ENCODE data around the gene CALR3. TPM values are rescaled to one million over a fixed set of nuclear protein-coding genes. Genes with fewer than 3 reads are reported as not detected.

Gene CALR3
- total RNA-seq, 1 donor from 2014 or later = not detected

- Histone ChIP-seq H3K4me3 (no peak overlapping the region), H3K27ac (no peak overlapping the region), H3K36me3 (peaks cover 0 to 98% of the 10 kb centered on the region in 2 donors), H3K9me3 (no peaks in the 10 kb centered on the region), H3K27me3 (no peaks in the 10 kb centered on the region), H3K4me1 (no peaks in the 10 kb centered on the region)
- intact Hi-C loops (cut with DNase I) = no loop called here
- no peak for TF ChIP-seq POLR2AphosphoS5 (IDR thresholded peaks at IDR 0.05; ENCODE audit: insufficient read depth in 1 of 2, low read depth in 1 of 2)
- TF ChIP-seq, protein P1, sequence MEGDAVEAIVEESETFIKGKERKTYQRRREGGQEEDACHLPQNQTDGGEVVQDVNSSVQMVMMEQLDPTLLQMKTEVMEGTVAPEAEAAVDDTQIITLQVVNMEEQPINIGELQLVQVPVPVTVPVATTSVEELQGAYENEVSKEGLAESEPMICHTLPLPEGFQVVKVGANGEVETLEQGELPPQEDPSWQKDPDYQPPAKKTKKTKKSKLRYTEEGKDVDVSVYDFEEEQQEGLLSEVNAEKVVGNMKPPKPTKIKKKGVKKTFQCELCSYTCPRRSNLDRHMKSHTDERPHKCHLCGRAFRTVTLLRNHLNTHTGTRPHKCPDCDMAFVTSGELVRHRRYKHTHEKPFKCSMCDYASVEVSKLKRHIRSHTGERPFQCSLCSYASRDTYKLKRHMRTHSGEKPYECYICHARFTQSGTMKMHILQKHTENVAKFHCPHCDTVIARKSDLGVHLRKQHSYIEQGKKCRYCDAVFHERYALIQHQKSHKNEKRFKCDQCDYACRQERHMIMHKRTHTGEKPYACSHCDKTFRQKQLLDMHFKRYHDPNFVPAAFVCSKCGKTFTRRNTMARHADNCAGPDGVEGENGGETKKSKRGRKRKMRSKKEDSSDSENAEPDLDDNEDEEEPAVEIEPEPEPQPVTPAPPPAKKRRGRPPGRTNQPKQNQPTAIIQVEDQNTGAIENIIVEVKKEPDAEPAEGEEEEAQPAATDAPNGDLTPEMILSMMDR (IDR thresholded peaks at IDR 0.05) = no peak
- TF ChIP-seq POLR2A (IDR thresholded peaks at IDR 0.05) = no peak
- no peak for DNase-seq (ENCODE audit: extremely low spot score in 2 of 2)
Observed at GRCh38 chr19:16529466-16530144, 33.6 kb upstream of the CALR3 start.

GRCh38 chr19:16527971-16528521 lies 32.1 kb upstream of the CALR3 start:
- H3K9me3 ChIP-seq = no peaks in the 10 kb centered on the region
- DNase-seq (ENCODE audit: extremely low spot score in 2 of 2) = no peak
- no peak overlapping the region for H3K4me3 ChIP-seq
- intact Hi-C loops (cut with DNase I) = no loop called here
- TF ChIP-seq, protein P1 (IDR thresholded peaks at IDR 0.05) = no peak
- TF ChIP-seq POLR2AphosphoS5 (IDR thresholded peaks at IDR 0.05; ENCODE audit: insufficient read depth in 1 of 2, low read depth in 1 of 2) (no peak), POLR2A (IDR thresholded peaks at IDR 0.05) (no peak)
- peaks cover 0 to 97% of the 10 kb centered on the region in 2 donors for H3K36me3 ChIP-seq
- H3K4me1 ChIP-seq = no peaks in the 10 kb centered on the region
- H3K27ac ChIP-seq = no peak overlapping the region
- H3K27me3 ChIP-seq = no peaks in the 10 kb centered on the region

- intact Hi-C loops (cut with DNase I) = no loop called here
- Histone ChIP-seq H3K27me3 (no peaks in the 10 kb centered on the region), H3K27ac (no peak overlapping the region), H3K4me1 (no peaks in the 10 kb centered on the region), H3K4me3 (no peak overlapping the region), H3K36me3 (peaks cover 0 to 97% of the 10 kb centered on the region in 2 donors), H3K9me3 (no peaks in the 10 kb centered on the region)
- no peak for TF ChIP-seq POLR2AphosphoS5 (IDR thresholded peaks at IDR 0.05; ENCODE audit: insufficient read depth in 1 of 2, low read depth in 1 of 2)
- TF ChIP-seq, protein P1 (IDR thresholded peaks at IDR 0.05) = no peak
- no peak for TF ChIP-seq POLR2A (IDR thresholded peaks at IDR 0.05)
- DNase-seq (ENCODE audit: extremely low spot score in 2 of 2) = no peak
Observed at GRCh38 chr19:16527334-16527935, 31.5 kb upstream of the CALR3 start.

DNA sequence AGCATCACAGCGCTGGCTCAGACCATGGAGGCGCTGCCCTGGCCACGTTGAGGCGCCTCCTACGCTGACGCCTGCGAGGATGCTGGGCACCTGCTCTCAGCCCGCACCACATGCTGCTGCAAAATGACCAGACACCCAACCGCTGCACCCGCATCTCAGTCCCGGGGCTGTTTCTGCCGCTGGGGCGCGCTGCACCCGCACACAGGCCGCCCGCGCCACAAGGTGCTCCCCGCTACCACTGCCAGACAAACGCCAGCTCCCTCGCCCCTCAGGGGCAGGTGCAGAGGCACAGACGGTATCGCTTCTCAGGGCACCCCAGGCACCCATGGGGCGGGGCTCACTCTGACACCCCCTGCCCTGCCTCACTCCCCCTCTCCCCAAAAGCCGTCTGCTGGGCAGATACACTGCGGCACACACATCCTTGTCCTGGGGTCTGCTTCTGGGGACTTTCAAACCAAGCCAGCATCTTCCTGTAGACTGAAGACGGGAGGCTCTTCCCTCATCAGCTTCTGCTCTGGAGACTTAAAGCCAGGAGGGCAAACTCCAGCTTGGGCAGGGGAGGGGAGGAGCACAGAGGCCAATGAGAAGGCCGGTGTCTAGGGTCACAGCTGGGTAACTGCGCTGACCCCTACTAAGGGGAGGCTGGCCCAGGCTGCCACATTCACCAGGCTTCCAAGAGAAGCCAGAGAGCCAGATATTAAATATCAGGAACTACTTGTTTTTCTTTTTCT lies 29.9 kb upstream of the CALR3 start:
- Histone ChIP-seq H3K4me3 (no peak overlapping the region), H3K27ac (no peak overlapping the region), H3K4me1 (no peaks in the 10 kb centered on the region), H3K9me3 (no peaks in the 10 kb centered on the region), H3K27me3 (no peaks in the 10 kb centered on the region), H3K36me3 (peaks cover 0 to 97% of the 10 kb centered on the region in 2 donors)
- no peak for TF ChIP-seq POLR2AphosphoS5 (IDR thresholded peaks at IDR 0.05; ENCODE audit: insufficient read depth in 1 of 2, low read depth in 1 of 2)
- TF ChIP-seq, protein P1 (IDR thresholded peaks at IDR 0.05) = no peak
- TF ChIP-seq POLR2A (IDR thresholded peaks at IDR 0.05) = no peak
- DNase-seq (ENCODE audit: extremely low spot score in 2 of 2) = no peak
- intact Hi-C loops (cut with DNase I) = no loop called here
